SK-N-MC (cell line): Measurements from ENCODE around the gene FUS.

Source experiments
- EZH2 ChIP-seq: fragments of 200-600 bp; sonication (generic); IDR thresholded peaks from one replicate; pipeline ENCODE4 v1.6.1; 2017; ENCODE audit warnings: antibody characterized with exemption
- FOXP2 ChIP-seq: optimal IDR thresholded peaks from 2 replicates; pipeline ENCODE3; 2011; ENCODE audit warnings: mild to moderate bottlenecking, moderate library complexity; ENCODE audit not compliant: insufficient read depth; ENCODE audit errors: extremely low read length, control extremely low read depth
- POLR2AphosphoS5 ChIP-seq: IDR thresholded peaks from 2 replicates; pipeline ENCODE4 v1.6.1; 2012; ENCODE audit warnings: mild to moderate bottlenecking, low read depth, low read length, borderline replicate concordance

DNA sequence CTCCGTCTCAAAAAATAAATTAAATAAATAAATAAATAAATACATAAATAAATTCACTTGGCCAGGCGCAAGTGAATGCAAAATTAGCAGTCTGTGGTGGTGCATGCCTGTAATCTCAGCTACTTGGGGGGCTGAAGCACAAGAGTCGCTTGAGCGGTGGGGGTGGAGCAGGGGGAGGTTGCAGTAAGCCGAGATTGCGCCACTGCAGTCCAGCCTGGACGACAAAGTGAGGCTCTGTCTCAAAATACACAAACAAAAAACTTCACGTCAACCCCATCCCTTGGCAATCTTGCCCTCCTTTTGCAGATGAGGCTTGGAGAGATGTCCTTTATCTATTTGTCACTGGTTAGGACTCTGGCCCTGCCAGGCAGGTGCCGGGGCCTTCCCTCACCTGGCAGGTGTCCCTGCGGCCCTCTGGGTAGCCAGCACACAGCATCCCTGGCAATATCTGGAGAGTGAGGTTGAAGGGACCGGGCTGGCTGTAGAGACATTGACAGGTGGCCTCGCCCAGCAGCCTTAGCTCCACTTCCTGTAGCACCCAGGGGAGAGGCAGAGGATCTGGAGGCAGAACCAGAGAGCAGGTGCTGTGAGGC is 34.4 kb upstream of the FUS start:
- no peak for TF ChIP-seq POLR2AphosphoS5
- TF ChIP-seq EZH2: no peak
- TF ChIP-seq FOXP2: no peak
